Activated CD8-positive, alpha-beta memory T cell treated with anti-CD3 and anti-CD28 coated beads, Interleukin-2, amount 50 U/mL, for 24 hours (primary cell): ENCODE data around the gene CCL27.
"Not testable (repeated sequence)": the region's sequence is repeated elsewhere in the genome, so short reads cannot be mapped to it uniquely, and the experiment has no call there.

ENCODE experiments used
- DNase-seq: peaks from one replicate; pipeline ENCODE4 v3.0.0-alpha.2; 2020; ENCODE audit errors: extremely low read depth

CCL27 gene

GRCh38 chr9:34651321-34651720 lies 11.1 kb downstream of the CCL27 start:
- no peak for DNase-seq

DNA sequence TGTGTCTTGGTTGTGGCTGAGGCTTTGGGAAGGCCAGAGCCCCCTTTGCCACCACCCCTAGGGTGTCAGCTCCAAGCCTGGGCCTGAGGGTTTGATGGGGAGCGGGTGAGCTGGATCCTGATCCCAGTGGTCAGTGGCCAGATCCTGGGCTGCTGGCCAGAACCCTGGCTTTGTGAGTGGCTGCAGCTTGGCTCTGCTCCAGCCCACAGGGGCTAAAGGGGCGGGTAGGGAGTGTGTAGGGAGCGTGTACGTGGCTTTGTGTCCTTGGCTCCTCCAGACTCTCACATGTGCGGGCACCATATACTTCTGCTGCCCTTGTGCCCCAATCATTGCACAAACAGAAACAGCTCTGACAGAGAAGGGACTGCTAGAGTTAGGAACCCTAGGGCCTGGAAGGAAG lies 11.6 kb downstream of the CCL27 start:
- no peak for DNase-seq

DNA sequence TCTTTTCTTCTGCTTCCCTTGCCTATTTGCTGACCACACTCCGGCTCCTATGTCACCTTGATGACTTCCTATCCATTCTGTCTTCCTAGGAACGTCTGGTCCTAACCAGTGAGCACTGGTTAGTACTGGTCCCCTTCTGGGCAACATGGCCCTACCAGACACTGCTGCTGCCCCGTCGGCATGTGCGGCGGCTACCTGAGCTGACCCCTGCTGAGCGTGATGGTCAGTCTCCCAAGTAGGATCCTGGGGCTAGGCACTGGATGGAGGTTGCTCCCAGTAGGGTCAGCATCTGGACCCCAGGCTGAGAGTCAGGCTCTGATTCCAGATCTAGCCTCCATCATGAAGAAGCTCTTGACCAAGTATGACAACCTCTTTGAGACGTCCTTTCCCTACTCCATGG lies 13.8 kb downstream of the CCL27 start:
- no peak for DNase-seq

DNA sequence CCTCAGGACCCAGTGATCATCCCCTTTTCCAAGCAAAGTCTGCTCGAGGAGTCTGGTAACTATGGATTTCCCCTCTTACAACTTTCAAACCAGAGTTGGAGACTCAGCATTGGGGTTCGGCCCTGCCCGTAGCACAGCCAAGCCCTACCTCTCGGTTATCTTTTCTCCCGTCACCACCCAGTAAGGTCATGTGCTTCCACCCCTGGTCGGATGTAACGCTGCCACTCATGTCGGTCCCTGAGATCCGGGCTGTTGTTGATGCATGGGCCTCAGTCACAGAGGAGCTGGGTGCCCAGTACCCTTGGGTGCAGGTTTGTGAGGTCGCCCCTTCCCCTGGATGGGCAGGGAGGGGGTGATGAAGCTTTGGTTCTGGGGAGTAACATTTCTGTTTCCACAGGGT lies 14.8 kb downstream of the CCL27 start:
- DNase-seq: no peak

GRCh38 chr9:34647084-34647403 lies 15.4 kb downstream of the CCL27 start:
- DNase-seq: no peak

DNA sequence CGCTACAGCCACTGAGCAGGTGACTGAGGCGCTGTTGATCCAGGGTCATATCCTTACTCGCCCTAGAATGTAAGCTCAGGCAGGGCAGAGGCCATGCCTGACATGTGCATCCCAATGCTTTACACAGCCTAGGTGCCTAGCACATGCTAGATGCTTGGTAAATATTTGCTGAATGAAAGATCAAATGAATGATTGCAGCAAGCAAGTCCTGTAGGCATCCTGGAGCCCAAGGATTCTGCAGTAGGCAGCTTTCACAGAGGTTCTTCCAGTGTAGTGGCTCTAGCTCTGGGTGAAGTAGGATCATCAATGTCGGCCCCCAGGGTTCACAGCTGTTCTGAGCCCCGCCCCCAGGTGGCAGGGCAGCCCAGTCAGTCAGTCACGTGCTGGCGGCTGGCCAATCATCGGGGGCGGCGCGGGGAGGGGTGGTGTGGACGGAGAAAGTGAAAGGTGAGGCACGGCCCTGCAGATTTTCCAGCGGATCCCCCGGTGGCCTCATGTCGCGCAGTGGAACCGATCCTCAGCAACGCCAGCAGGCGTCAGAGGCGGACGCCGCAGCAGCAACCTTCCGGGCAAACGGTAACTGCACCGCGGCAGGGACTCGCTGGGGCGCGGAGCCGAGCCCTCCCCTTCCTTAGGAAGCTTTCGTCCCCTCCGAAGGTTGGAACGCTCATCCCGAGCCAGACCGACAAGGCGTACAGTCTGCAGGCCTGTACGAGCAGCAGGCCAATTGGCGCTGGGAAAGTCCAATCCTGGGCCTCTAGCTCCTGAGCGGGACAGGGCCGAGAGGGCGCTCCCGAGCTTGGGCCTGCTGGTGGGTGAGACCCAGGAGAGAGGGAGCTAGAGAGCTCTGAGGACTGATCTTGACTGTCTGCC lies 16.0 kb downstream of the CCL27 start, which contains the start of gene GALT:
TSS of gene GALT (plus strand) at position 465 of the 873 bp plus-strand sequence. CDS start at position 495, 30 bp downstream.
- DNase-seq: peak; percentile 94

GRCh38 chr9:34644766-34645314 lies 17.6 kb downstream of the CCL27 start:
- DNase-seq: no peak

GRCh38 chr9:34642679-34643078 lies 19.8 kb downstream of the CCL27 start:
- no peak for DNase-seq

- not testable (repeated sequence) for DNase-seq
Observed at GRCh38 chr9:34639322-34639721, 23.1 kb downstream of the CCL27 start.

DNA sequence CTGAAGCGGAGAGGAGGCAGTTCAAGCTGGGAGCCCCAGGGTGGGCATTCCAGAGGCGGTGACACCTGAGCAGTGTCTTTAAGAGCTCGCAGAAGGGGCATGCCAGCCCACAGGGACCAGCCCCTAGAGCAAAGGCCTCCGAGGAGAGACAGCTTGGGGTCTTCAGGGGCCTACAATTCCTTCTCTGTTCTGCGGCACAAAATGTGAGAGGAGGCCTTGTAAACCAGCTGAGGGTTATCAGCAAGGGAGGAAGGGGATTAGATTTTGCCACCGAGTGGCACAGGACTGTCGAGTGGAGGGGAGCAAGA lies 24.4 kb downstream of the CCL27 start:
- DNase-seq: no peak

- peak; percentile 81 for DNase-seq
Observed at GRCh38 chr9:34637356-34638137, 24.9 kb downstream of the CCL27 start, which contains the start of gene SIGMAR1. Gene SIGMAR1 (minus strand): TSS chr9:34637787. CDS start chr9:34637697, 90 bp downstream.

DNA sequence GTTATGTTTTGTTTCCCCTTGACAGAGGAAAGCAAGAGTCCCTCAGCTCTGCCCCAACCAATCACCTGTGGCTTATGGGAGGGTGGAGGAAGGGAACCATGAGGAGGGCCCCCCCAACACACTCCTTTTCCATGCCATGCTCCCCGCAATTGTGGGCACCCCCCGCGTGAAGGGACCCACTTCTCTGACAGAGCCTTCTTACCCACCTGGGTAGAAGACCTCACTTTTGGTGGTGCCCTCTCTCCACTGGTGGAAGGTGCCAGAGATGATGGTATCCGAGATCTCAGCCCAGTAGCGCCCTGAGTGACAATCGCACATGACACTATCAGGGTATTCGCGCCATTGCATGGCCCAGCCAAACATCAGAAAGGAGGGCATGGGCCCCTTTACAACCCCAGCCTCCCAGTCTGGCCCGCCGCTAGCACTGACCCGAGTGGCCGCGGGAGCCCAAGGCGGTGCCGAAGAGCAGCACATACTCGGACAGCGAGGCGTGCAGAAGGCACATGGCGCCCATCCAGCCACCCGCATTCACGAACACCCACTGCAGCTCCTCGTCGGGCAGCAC lies 25.6 kb downstream of the CCL27 start:
- no peak for DNase-seq

DNA sequence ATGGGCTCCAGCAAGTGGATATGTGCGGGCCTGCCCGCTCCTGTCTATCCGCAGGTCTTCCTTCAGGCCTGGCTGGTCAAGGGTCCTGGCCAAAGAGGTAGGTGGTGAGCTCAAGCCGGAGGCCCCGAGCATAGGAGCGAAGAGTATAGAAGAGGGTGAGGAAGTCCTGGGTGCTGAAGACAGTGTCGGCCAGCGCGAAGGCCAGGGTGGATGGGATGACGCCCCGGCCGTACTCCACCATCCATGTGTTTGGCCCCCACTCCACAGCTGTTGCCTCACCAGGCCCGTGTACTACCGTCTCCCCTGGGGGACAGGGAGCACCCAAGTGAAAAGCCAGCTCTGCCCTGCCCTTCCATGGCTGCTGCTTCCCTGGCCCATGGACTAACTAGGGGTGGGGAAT lies 26.9 kb downstream of the CCL27 start:
- no peak for DNase-seq

- no peak for DNase-seq
Observed at GRCh38 chr9:34634551-34635248, 27.8 kb downstream of the CCL27 start.

- DNase-seq: no peak
Observed at GRCh38 chr9:34633851-34634550, 28.5 kb downstream of the CCL27 start.

DNA sequence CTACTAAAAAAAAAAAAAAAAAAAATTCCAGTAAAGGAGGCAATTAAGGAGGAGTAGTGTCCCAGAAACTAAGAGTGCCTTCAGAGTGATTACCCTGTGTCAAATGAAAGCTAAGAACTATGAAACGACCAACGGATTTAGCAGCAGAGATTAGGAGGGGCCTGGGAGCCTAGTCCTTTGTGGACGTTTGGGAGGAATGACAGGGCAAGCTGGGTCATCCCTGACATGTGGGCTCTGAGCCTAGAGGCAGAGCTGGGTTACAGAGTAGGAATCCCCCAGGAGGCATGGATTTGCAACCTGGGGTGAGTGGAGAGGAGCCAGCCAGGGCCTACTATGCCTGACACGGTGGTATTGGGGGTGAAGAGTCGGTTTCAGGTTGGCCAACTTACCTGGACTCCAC lies 29.3 kb downstream of the CCL27 start:
- DNase-seq: no peak

- DNase-seq: no peak
Observed at GRCh38 chr9:34630402-34631154, 31.9 kb downstream of the CCL27 start.

DNA sequence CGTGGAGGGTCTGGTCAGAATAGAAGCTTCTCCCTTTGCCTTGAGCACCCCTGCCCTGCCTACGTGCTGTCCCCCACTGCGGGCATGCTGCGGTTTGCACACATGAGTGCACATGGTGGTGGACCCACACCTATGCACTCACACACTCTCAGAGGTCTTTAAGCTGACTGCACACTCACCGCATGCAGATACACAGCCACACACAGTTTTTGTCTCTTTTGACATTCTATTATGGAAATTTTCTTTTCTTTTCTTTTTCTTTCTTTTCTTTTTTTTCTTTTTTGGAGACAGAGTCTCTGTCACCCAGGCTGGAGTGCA lies 33.0 kb downstream of the CCL27 start:
- DNase-seq: no peak

GRCh38 chr9:34628656-34629490 lies 33.6 kb downstream of the CCL27 start, which contains the start of gene ARID3C:
Gene ARID3C (minus strand): TSS chr9:34629066. CDS start chr9:34628014, 1,052 bp downstream.
- no peak for DNase-seq
